Measurements from ENCODE around the gene MT1HL1. TPM values are rescaled to one million over a fixed set of nuclear protein-coding genes. Genes with fewer than 3 reads are reported as not detected.

The MT1HL1 gene
- total and polyA plus RNA-seq, 2 of the 4 experiments (the other 2 are of a cell fraction): not detected

DNA sequence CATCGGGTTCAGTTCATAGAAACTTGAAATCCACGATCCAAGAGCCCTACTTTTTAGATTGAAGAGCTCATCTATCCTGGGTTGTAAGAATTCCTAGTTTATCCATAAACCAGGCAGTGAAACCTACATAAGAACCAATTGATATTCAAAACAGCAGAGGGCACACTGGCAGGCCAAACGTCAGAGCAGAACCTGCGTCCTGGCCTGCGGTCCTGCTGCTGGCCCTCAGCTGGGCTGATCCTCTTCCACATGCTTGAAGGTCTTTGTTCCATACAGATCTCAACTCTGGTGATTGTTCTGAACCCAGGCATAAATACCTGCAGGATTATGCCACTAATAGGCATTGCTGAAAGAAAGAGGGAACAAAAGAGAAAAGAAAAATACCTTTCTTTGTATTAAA lies 47.0 kb downstream of the MT1HL1 start:
- H3K36me3 ChIP-seq (ENCODE audit: control insufficient read depth, insufficient read depth, low read length): no peaks in the 10 kb centered on the region
- WGBS, 2 experiments (ENCODE audit: extremely low coverage in 2 of 2, insufficient read length in 1 of 2): 80% methylated on average over 1 of the region's 5 CpGs; no CpG with 5 or more reads in 1 of the 2 experiments
- DNase-seq (no peak), ATAC-seq (ENCODE audit: low read depth) (no peak)
- H3K9me1 ChIP-seq (ENCODE audit: insufficient read depth, low read length): no peaks in the 10 kb centered on the region
- H3K9ac ChIP-seq (ENCODE audit: low read depth, low read length): no peak overlapping the region
- CTCF ChIA-PET: no interaction called here
- no peak overlapping the region for H3K27ac ChIP-seq (ENCODE audit: insufficient read depth, low read length)
- no peak overlapping the region for H2AFZ ChIP-seq (replicated peaks; ENCODE audit: low read length, poor library complexity)
- POLR2A ChIA-PET (ENCODE audit: unreplicated experiment): no interaction called here
- H2BK5ac ChIP-seq (ENCODE audit: low read depth, low read length, poor library complexity, severe bottlenecking): no peak overlapping the region
- in situ Hi-C loops (cut with MboI; ENCODE audit: low sequenced_read_pairs): no loop called here
- no peak overlapping the region for H4K5ac ChIP-seq (ENCODE audit: low read depth, low read length)
- TF ChIP-seq RCOR1 (IDR thresholded peaks at IDR 0.05; ENCODE audit: insufficient replicate concordance, low read length) (no peak), MAFK (IDR thresholded peaks at IDR 0.05; ENCODE audit: low read depth, low read length) (no peak), CEBPB (IDR thresholded peaks at IDR 0.05; ENCODE audit: low read depth, low read length) (no peak), POLR2A (IDR thresholded peaks at IDR 0.05; ENCODE audit: low read depth, low read length) (no peak), RFX5 (IDR thresholded peaks at IDR 0.05; ENCODE audit: low read depth, low read length) (no peak), MAZ (IDR thresholded peaks at IDR 0.05; ENCODE audit: borderline replicate concordance, low read depth, low read length) (no peak), CHD1 (IDR thresholded peaks at IDR 0.05; ENCODE audit: low read depth, low read length) (no peak), NFE2L2 (IDR thresholded peaks at IDR 0.05; ENCODE audit: low read depth, low read length) (no peak), FOS (IDR thresholded peaks at IDR 0.05; ENCODE audit: low read depth, low read length) (no peak), SMC3 (IDR thresholded peaks at IDR 0.05; ENCODE audit: low read depth, low read length) (no peak), RAD21 (IDR thresholded peaks at IDR 0.05; ENCODE audit: low read length) (no peak), MXI1 (IDR thresholded peaks at IDR 0.05; ENCODE audit: borderline replicate concordance, low read depth, low read length) (no peak), BHLHE40 (IDR thresholded peaks at IDR 0.05; ENCODE audit: low read depth, low read length) (no peak)
- TF ChIP-seq, protein P1, sequence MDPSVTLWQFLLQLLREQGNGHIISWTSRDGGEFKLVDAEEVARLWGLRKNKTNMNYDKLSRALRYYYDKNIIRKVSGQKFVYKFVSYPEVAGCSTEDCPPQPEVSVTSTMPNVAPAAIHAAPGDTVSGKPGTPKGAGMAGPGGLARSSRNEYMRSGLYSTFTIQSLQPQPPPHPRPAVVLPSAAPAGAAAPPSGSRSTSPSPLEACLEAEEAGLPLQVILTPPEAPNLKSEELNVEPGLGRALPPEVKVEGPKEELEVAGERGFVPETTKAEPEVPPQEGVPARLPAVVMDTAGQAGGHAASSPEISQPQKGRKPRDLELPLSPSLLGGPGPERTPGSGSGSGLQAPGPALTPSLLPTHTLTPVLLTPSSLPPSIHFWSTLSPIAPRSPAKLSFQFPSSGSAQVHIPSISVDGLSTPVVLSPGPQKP (IDR thresholded peaks at IDR 0.05; ENCODE audit: borderline replicate concordance, low read depth, low read length): no peak
- TF ChIP-seq, protein P2, sequence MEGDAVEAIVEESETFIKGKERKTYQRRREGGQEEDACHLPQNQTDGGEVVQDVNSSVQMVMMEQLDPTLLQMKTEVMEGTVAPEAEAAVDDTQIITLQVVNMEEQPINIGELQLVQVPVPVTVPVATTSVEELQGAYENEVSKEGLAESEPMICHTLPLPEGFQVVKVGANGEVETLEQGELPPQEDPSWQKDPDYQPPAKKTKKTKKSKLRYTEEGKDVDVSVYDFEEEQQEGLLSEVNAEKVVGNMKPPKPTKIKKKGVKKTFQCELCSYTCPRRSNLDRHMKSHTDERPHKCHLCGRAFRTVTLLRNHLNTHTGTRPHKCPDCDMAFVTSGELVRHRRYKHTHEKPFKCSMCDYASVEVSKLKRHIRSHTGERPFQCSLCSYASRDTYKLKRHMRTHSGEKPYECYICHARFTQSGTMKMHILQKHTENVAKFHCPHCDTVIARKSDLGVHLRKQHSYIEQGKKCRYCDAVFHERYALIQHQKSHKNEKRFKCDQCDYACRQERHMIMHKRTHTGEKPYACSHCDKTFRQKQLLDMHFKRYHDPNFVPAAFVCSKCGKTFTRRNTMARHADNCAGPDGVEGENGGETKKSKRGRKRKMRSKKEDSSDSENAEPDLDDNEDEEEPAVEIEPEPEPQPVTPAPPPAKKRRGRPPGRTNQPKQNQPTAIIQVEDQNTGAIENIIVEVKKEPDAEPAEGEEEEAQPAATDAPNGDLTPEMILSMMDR (conservative IDR thresholded peaks at IDR 0.05; ENCODE audit: low read depth, low read length): no peak
- TF ChIP-seq, protein P3, sequence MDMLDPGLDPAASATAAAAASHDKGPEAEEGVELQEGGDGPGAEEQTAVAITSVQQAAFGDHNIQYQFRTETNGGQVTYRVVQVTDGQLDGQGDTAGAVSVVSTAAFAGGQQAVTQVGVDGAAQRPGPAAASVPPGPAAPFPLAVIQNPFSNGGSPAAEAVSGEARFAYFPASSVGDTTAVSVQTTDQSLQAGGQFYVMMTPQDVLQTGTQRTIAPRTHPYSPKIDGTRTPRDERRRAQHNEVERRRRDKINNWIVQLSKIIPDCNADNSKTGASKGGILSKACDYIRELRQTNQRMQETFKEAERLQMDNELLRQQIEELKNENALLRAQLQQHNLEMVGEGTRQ (IDR thresholded peaks at IDR 0.05; ENCODE audit: low read depth, low read length): no peak
- H4K8ac ChIP-seq (ENCODE audit: low read depth in 2 of 2, low read length in 2 of 2): no peak overlapping the region
- H4K20me1 ChIP-seq (ENCODE audit: insufficient read depth, low read length): no peaks in the 10 kb centered on the region
- H3K14ac ChIP-seq (replicated peaks; ENCODE audit: low read depth, low read length): no peak overlapping the region
- no peak overlapping the region for H3K4ac ChIP-seq (ENCODE audit: low read depth, low read length)
- no peaks in the 10 kb centered on the region for H3K4me1 ChIP-seq (ENCODE audit: control insufficient read depth, insufficient read depth, low read length)
- no peak overlapping the region for H2AK9ac ChIP-seq (replicated peaks; ENCODE audit: low read depth, low read length, poor library complexity)
- dilution Hi-C loops (cut with HindIII; ENCODE audit: low sequenced_read_pairs, unreplicated experiment): no loop called here
- no peak overlapping the region for H3K18ac ChIP-seq (ENCODE audit: low read depth, low read length)
- no peak overlapping the region for H3K4me3 ChIP-seq (ENCODE audit: insufficient read depth, low read depth, low read length)
- no peak overlapping the region for H2BK15ac ChIP-seq (ENCODE audit: low read depth, low read length)
- no peak overlapping the region for H2BK20ac ChIP-seq (ENCODE audit: low read depth, low read length)
- BruUV-seq (replicated peaks): no TSS peak
- no peak overlapping the region for H3K23ac ChIP-seq (ENCODE audit: low read depth, low read length)
- no peaks in the 10 kb centered on the region for H3K79me1 ChIP-seq (ENCODE audit: low read depth in 1 of 2, low read length in 2 of 2)
- intact Hi-C loops (cut with micrococcal nuclease): no loop called here
- no peak overlapping the region for H2AK5ac ChIP-seq (ENCODE audit: low read depth, low read length)
- no peak overlapping the region for H4K91ac ChIP-seq (ENCODE audit: insufficient read depth, low read depth, low read length)
- no peaks in the 10 kb centered on the region for H3K27me3 ChIP-seq (ENCODE audit: control insufficient read depth, insufficient read depth, low read length)
- no peak overlapping the region for H3K4me2 ChIP-seq (ENCODE audit: low read depth, low read length)
- peaks cover 21% of the 10 kb centered on the region; the same call in 1 of the 2 replicates for H3K9me3 ChIP-seq (ENCODE audit: control insufficient read depth, insufficient read depth, low read length)
- H2BK120ac ChIP-seq (ENCODE audit: low read depth, low read length): no peak overlapping the region
- H3K56ac ChIP-seq (ENCODE audit: extremely low read depth, insufficient read depth, low read length): no peak overlapping the region

All from IMR-90 (cell line).